Spleen (tissue), 7 donors: ENCODE results near the gene FAM222B.

Experiments used
- POLR2A ChIP-seq, 3 donors: fragments of 450-650 bp; IDR thresholded peaks; one replicate each; pipeline ENCODE4 v1.5.1; 2017; ENCODE audit warnings: antibody characterized with exemption in 3 of 3, mild to moderate bottlenecking in 1 of 3
- TF ChIP-seq, protein P1 (sequence below), 11 experiments: fragments of 200-600 bp in 7 of 11; fragments of 450-650 bp in 4 of 11; sonication (generic) in 4 of 11; IDR thresholded peaks in 8 of 11; conservative IDR thresholded peaks in 3 of 11; 1 replicate in 7 of 11; 2 replicates in 4 of 11; pipeline versions ENCODE4 v1.4.0 to v1.8.0; 2016 to 2021; ENCODE audit warnings: antibody characterized with exemption in 11 of 11, inconsistent platforms in 4 of 11, mild to moderate bottlenecking in 1 of 11
- donor health status: DM: no; HTN: no; CAD: no; lungs with moderate emphysema.
- donor health status: DM: no; HTN: no; CAD: no.
- donor health status: DM: no; HTN: no; CAD: no.

DNA sequence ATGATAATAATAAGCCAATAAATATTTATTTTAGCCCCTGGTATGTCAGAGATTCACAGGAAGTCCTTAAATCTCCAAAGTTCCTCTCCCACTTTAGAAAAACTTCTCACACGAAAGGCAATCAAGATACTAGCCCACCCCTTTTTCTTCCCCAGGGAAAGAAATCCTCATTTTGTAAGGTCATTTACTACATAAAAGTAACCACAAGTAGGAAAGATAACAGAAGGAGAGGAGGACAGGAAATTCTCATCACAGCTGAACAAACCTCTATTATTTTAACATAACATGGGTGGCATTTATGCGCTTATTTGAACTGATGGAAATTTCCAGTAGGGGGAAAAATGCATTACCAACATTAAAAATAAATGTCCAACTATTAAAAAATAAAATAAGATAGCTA, 3.4 kb downstream of the FAM222B start:
- TF ChIP-seq, protein P1, sequence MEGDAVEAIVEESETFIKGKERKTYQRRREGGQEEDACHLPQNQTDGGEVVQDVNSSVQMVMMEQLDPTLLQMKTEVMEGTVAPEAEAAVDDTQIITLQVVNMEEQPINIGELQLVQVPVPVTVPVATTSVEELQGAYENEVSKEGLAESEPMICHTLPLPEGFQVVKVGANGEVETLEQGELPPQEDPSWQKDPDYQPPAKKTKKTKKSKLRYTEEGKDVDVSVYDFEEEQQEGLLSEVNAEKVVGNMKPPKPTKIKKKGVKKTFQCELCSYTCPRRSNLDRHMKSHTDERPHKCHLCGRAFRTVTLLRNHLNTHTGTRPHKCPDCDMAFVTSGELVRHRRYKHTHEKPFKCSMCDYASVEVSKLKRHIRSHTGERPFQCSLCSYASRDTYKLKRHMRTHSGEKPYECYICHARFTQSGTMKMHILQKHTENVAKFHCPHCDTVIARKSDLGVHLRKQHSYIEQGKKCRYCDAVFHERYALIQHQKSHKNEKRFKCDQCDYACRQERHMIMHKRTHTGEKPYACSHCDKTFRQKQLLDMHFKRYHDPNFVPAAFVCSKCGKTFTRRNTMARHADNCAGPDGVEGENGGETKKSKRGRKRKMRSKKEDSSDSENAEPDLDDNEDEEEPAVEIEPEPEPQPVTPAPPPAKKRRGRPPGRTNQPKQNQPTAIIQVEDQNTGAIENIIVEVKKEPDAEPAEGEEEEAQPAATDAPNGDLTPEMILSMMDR (IDR thresholded peaks at IDR 0.05 in 8 of 11, conservative IDR thresholded peaks at IDR 0.05 in 3 of 11) = no peak
- TF ChIP-seq POLR2A (IDR thresholded peaks at IDR 0.05) = no peak
